ENCODE results near the gene RABGGTB.
A peak's percentile ranks its signal among the peaks of the same experiment; 100 is the strongest.
"Not testable (repeated sequence)": the region's sequence is repeated elsewhere in the genome, so short reads cannot be mapped to it uniquely, and the experiment has no call there.

Gene RABGGTB

DNA sequence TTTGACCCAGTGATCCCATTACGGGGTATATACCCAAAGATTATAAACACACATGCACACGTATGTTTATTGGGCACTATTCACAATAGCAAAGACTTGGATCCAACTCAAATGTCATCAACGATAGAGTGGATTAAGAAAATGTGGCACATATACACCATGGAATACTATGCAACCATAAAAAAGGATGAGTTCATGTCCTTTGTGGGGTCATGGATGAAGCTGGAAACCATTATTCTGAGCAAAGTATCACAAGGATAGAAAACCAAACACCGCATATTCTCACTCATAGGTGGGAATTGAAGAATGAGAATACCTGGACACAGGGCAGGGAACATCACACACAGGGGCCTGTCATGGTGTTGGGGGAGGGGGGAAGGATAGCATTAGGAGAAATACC lies 2.1 kb upstream of the RABGGTB start:
- not testable (repeated sequence) for H2AFZ ChIP-seq (ENCODE audit: low read depth, low read length); H3K27me3 ChIP-seq (ENCODE audit: insufficient read depth, low read length); H3K9me3 ChIP-seq (ENCODE audit: low read length); H3K36me3 ChIP-seq (ENCODE audit: insufficient read depth, low read length); H3K4me3 ChIP-seq (ENCODE audit: low read length)
- H3K4me1 ChIP-seq (ENCODE audit: insufficient read depth, low read length): peaks cover 25% of the 10 kb centered on the region

DNA sequence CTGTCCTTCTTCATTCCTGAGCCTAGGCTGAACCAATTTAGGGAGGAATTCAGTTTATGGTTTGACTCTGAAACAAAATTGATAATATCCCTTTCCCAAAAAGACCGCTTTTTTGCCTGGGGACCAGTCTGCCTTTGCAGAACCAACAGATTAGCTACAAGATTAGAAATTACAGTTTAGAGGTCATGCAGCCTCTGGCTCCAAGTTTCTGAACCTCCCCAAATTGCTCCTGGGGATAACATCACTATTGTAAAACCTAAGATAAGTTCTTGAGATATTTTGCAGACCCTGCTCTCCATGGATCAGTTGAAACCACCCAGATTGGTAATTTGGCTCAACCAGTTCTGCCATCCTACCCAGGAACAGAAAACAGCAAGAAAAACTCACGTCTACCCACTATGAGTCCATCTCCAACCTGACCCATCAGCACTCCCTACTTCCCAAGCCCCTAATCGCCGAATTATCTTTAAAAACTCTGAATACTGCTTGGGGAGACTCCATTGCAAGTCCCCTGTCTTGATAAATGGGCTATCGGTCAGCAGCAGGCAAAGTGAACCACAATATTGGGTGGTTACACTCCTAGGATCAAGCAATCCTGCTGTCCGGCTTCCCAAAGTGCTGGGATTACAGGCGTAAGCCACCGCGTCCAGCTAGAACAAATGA lies 605 bp upstream of the RABGGTB start:
- H3K27me3 ChIP-seq (ENCODE audit: insufficient read depth, low read length): no peaks in the 10 kb centered on the region
- H3K36me3 ChIP-seq (ENCODE audit: insufficient read depth, low read length): peaks cover 22% of the 10 kb centered on the region
- H2AFZ ChIP-seq (ENCODE audit: low read depth, low read length): peak overlapping the region; percentile 33
- no peaks in the 10 kb centered on the region for H3K9me3 ChIP-seq (ENCODE audit: low read length)
- H3K4me1 ChIP-seq (ENCODE audit: insufficient read depth, low read length): peaks cover 31% of the 10 kb centered on the region
- H3K4me3 ChIP-seq (ENCODE audit: low read length): peak overlapping the region; percentile 77

DNA sequence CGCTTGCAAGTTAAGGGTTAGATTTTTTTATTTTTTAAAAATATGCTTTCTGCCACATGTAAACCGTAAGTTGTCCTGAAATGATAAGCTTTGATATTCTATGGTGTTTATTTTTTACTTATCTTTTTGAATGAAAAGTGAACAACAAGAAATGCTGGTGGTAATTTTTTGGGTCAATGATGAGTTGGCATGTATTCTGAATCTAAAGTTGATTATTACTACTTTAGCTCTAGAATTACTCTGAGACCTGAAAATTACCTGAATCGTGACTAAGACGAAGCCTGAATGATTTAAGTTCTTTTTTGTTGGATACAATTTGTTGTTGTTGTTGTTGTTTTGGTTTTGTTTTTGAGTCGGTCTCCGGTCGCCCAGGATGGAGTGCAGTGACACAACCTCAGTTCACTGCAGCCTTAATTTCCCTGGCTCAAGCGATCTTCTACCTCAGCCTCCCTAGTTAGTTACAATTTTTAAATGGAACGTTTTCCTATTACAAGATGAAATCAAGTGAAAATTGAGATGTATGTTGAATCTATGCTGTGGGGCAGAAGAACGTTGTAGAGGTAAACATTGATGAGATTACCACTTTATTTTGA lies 941 bp downstream of the RABGGTB start:
- peak overlapping the region; percentile 77 for H3K4me3 ChIP-seq (ENCODE audit: low read length)
- H2AFZ ChIP-seq (ENCODE audit: low read depth, low read length): no peak overlapping the region
- no peaks in the 10 kb centered on the region for H3K27me3 ChIP-seq (ENCODE audit: insufficient read depth, low read length)
- H3K9me3 ChIP-seq (ENCODE audit: low read length): no peaks in the 10 kb centered on the region
- peaks cover 31% of the 10 kb centered on the region for H3K4me1 ChIP-seq (ENCODE audit: insufficient read depth, low read length)
- peaks cover 36% of the 10 kb centered on the region for H3K36me3 ChIP-seq (ENCODE audit: insufficient read depth, low read length)

DNA sequence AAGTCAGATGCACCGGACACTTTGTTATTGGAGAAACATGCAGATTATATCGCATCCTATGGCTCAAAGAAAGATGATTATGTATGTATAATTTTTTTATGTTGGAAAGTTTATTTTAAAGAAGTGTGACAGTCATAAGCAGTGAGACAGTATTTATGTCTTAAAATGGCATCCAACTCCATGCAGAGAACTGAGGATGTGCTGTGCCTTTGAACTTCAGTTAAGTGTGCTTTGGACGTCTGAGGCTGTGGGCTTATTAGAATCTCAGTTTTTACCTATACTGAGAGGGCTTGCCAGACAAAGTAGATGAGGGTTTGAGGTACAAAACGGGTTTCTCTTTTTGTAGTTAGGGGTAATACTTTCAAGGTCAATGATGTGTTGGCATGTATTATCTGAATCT lies 1.5 kb downstream of the RABGGTB start:
- no peaks in the 10 kb centered on the region for H3K9me3 ChIP-seq (ENCODE audit: low read length)
- peaks cover 41% of the 10 kb centered on the region for H3K36me3 ChIP-seq (ENCODE audit: insufficient read depth, low read length)
- peak overlapping the region; percentile 77 for H3K4me3 ChIP-seq (ENCODE audit: low read length)
- no peaks in the 10 kb centered on the region for H3K27me3 ChIP-seq (ENCODE audit: insufficient read depth, low read length)
- no peak overlapping the region for H2AFZ ChIP-seq (ENCODE audit: low read depth, low read length)
- H3K4me1 ChIP-seq (ENCODE audit: insufficient read depth, low read length): peaks cover 31% of the 10 kb centered on the region

DNA sequence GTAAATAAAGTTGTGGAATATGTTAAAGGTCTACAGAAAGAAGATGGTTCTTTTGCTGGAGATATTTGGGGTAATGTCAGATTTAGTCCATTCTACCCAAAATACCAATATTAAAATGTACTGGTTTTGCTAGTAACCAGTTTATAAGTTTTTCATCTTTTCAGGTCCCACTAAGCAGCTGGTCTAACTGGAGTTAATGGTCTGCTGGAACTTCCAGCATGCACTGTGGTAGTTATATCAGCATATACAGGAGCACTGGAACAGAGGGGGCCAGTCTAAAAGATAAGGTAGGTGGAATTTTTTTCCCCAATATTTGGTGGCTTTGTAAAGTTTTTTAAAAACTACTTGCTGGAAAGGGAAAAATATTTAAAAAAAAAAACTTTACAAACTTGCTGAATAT lies 3.9 kb downstream of the RABGGTB start:
- H3K27me3 ChIP-seq (ENCODE audit: insufficient read depth, low read length): no peaks in the 10 kb centered on the region
- H3K9me3 ChIP-seq (ENCODE audit: low read length): no peaks in the 10 kb centered on the region
- H3K4me1 ChIP-seq (ENCODE audit: insufficient read depth, low read length): peaks cover 31% of the 10 kb centered on the region
- no peak overlapping the region for H2AFZ ChIP-seq (ENCODE audit: low read depth, low read length)
- H3K36me3 ChIP-seq (ENCODE audit: insufficient read depth, low read length): peaks cover 64% of the 10 kb centered on the region
- H3K4me3 ChIP-seq (ENCODE audit: low read length): no peak overlapping the region

DNA sequence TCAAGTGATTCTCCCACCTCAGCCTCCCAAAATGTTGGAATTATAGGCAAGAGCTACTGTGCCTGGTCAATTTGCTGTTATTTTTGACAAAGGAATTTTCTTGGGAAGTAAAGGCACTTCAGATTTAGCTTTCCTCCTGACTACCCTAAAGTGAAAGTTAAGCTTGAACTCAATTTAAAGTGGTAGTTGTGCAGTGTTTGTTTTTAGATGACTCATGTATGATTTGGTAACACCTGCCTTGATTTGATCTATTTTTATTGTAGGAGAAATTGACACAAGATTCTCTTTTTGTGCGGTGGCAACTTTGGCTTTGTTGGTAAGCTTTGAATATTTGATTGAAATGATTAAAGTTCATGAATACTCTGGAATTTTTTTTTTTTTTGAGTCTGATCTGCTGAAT lies 5.0 kb downstream of the RABGGTB start:
- no peak overlapping the region for H2AFZ ChIP-seq (ENCODE audit: low read depth, low read length)
- H3K27me3 ChIP-seq (ENCODE audit: insufficient read depth, low read length): no peaks in the 10 kb centered on the region
- peaks cover 2% of the 10 kb centered on the region for H3K9me3 ChIP-seq (ENCODE audit: low read length)
- no peak overlapping the region for H3K4me3 ChIP-seq (ENCODE audit: low read length)
- H3K4me1 ChIP-seq (ENCODE audit: insufficient read depth, low read length): peaks cover 28% of the 10 kb centered on the region
- H3K36me3 ChIP-seq (ENCODE audit: insufficient read depth, low read length): peaks cover 74% of the 10 kb centered on the region

DNA sequence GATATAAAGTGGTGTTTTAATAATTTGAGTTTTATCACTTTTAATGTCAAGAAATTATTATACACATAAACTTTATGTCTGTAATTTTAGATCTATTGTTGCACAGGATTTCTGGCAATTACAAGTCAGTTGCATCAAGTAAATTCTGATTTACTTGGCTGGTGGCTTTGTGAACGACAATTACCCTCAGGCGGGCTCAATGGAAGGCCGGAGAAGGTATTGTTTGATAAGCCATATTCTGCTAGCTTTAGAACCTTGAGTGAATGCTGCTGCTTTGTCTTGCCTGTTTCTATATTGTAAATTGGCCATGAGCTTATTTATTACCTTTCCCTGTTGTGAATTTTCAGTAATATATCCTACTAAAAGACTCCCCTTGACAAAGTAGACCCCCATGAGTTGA lies 6.0 kb downstream of the RABGGTB start:
- Histone ChIP-seq H3K4me3 (ENCODE audit: low read length) (no peak overlapping the region), H3K27me3 (ENCODE audit: insufficient read depth, low read length) (no peaks in the 10 kb centered on the region), H3K36me3 (ENCODE audit: insufficient read depth, low read length) (peaks cover 81% of the 10 kb centered on the region), H2AFZ (ENCODE audit: low read depth, low read length) (no peak overlapping the region), H3K4me1 (ENCODE audit: insufficient read depth, low read length) (peaks cover 24% of the 10 kb centered on the region), H3K9me3 (ENCODE audit: low read length) (peaks cover 2% of the 10 kb centered on the region)

DNA sequence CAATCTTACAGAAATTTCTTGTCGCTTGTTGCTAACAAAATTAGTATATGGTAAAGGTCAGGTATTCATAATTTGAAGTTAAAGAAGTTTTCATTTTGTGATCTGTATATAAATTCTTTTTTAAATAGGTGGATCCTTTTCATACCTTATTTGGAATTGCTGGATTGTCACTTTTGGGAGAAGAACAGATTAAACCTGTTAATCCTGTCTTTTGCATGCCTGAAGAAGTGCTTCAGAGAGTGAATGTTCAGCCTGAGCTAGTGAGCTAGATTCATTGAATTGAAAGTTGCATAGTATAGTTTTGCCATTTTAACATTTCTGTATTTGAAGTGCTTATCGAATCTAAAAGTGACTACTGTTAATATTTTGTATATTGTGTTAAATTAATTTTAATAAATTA lies 8.3 kb downstream of the RABGGTB start:
- Histone ChIP-seq H3K27me3 (ENCODE audit: insufficient read depth, low read length) (no peaks in the 10 kb centered on the region), H3K36me3 (ENCODE audit: insufficient read depth, low read length) (peaks cover 73% of the 10 kb centered on the region), H3K9me3 (ENCODE audit: low read length) (peaks cover 2% of the 10 kb centered on the region), H2AFZ (ENCODE audit: low read depth, low read length) (no peak overlapping the region), H3K4me1 (ENCODE audit: insufficient read depth, low read length) (peaks cover 2% of the 10 kb centered on the region), H3K4me3 (ENCODE audit: low read length) (no peak overlapping the region)

DNA sequence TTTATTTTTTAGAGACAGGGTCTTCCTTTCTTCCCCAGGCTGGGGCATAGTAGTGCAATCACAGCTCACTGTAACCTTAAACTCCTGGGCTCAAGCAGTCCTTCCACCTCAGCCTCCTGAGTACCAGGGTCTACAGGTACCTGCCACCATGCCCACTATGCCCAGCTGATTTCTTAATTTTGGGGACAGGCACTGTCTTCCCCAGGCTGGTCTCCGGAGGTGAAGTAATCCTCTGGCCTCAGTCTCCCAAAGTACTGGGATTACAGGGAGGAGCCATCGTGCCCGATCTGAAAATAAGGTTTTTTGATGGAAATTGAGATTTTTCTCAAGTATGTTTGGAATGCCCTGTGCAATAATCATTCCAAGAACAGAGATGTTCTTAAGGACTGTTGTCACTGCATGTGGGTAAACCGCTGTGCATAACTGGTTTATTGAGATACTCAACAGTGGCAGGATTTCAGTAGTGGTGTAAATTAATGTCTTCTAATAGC lies 9.7 kb downstream of the RABGGTB start:
- Histone ChIP-seq H2AFZ (ENCODE audit: low read depth, low read length) (no peak overlapping the region), H3K4me1 (ENCODE audit: insufficient read depth, low read length) (no peaks in the 10 kb centered on the region), H3K9me3 (ENCODE audit: low read length) (peaks cover 2% of the 10 kb centered on the region), H3K36me3 (ENCODE audit: insufficient read depth, low read length) (peaks cover 61% of the 10 kb centered on the region), H3K27me3 (ENCODE audit: insufficient read depth, low read length) (no peaks in the 10 kb centered on the region), H3K4me3 (ENCODE audit: low read length) (no peak overlapping the region)

DNA sequence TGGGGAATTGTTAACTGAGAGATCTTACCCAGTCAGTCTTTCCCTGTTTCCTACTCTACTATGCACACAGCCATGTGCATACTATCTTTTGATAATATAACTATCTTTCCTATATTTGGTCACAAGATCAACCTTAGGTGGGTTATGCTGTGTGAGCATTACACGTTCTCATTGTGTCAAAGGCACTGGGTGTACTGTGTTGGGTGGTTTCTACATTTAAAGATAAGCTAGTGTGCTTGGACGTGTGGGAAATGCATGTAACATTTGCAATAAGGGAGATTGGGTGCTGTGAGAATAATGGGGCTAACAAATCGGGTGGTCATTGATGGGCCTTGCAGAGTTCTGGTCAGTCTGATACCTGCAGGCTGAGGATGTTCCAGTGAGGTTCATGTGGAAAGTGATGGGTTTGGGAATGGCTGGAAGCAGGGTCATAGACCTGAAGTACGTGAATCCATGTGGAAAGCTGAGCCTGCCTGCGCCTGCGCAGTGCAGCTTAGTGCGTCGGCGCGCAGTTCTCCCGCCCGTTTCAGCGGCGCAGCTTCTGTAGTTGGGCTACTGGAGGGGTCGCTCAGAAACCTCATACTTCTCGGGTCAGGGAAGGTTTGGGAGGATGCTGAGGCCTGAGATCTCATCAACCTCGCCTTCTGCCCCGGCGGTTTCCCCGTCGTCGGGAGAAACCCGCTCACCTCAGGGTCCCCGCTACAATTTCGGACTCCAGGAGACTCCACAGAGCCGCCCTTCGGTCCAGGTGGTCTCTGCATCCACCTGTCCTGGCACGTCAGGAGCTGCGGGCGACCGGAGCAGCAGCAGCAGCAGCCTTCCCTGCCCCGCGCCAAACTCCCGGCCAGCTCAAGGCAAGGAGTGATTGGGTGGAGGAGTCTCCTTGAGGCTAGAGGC lies 10.6 kb downstream of the RABGGTB start, which contains the start of gene MSH4:
MSH4 (plus strand) TSS at position 507 of the 897 bp plus-strand sequence; CDS start at position 611, 104 bp downstream.
- Histone ChIP-seq H3K27me3 (ENCODE audit: insufficient read depth, low read length) (no peaks in the 10 kb centered on the region), H3K4me3 (ENCODE audit: low read length) (no peak within 1 kb of the TSS), H2AFZ (ENCODE audit: low read depth, low read length) (no peak within 1 kb of the TSS), H3K36me3 (ENCODE audit: insufficient read depth, low read length) (peaks cover 53% of the 10 kb centered on the region), H3K4me1 (ENCODE audit: insufficient read depth, low read length) (no peaks in the 10 kb centered on the region), H3K9me3 (ENCODE audit: low read length) (peaks cover 2% of the 10 kb centered on the region)

DNA sequence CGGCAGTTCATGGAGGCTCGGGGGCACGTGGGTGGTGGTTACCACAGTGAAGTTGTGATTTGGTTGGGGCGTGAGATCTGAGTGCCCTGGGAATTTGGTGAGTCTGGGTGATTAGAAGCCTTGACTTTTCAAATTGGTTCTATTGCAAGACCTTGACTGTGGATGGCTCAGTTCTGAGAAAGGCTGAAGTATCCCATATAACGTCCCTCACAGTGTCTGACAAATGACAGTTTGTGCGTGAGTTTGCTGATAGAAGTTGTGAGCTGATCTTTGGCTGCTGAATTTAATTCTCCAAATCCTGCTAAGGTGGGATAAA lies 11.2 kb downstream of the RABGGTB start:
- Histone ChIP-seq H3K9me3 (ENCODE audit: low read length) (peaks cover 2% of the 10 kb centered on the region), H3K36me3 (ENCODE audit: insufficient read depth, low read length) (peaks cover 47% of the 10 kb centered on the region), H3K27me3 (ENCODE audit: insufficient read depth, low read length) (no peaks in the 10 kb centered on the region)

DNA sequence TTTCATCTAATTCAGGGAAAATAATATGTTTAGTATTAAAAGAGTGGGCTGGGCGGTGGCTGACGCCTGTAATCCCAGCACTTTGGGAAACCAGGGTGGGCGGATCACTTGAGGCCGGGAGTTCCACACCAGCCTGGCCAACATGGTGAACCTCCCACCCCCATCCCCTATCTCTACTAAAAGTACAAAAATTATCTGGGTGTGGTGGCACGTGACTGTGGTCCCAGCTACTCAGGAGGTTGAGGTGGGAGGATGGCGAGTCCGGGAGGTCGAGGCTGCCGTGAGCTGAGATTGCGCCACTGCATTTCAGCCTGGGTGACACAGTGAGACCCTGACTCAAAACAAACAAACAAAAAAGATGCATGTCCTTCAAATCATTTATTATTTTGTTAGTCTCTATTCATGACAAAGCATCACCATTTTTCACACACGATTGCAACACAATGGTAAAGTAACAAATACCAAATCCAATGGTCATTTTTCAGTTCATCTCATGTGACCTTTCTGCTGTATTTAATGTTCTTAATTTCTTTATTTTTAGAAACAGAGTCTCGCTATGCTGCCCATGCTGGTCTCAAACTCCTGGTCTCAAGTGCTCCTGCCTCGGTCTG lies 11.7 kb downstream of the RABGGTB start:
- Histone ChIP-seq H3K27me3 (ENCODE audit: insufficient read depth, low read length) (no peaks in the 10 kb centered on the region), H3K4me3 (ENCODE audit: low read length) (no peak overlapping the region), H2AFZ (ENCODE audit: low read depth, low read length) (no peak overlapping the region), H3K36me3 (ENCODE audit: insufficient read depth, low read length) (peaks cover 42% of the 10 kb centered on the region), H3K9me3 (ENCODE audit: low read length) (peaks cover 2% of the 10 kb centered on the region), H3K4me1 (ENCODE audit: insufficient read depth, low read length) (no peaks in the 10 kb centered on the region)

More for the DNA sequence above, 11.2 kb downstream of the RABGGTB start:
- no peak overlapping the region for H2AFZ ChIP-seq (ENCODE audit: low read depth, low read length)
- no peaks in the 10 kb centered on the region for H3K4me1 ChIP-seq (ENCODE audit: insufficient read depth, low read length)
- no peak overlapping the region for H3K4me3 ChIP-seq (ENCODE audit: low read length)

DNA sequence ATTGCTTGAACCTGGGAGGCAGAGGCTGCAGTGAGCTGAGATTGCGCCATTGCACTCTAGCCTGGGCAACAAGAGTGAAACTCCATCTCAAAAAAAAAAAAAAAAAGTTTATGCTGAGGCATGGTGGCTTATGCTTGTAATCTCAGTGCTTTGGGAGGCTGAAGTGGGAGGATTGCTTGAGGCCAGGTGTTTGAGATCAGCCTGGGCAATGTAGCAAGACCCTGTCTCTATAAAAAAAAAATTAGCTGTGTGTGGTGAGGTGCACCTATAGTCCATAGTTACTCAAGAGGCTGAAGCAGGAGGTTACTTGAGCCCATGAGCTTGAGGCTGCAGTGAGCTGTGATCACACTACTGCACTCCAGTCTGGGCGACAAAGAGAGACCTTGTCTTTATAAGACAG lies 15.4 kb downstream of the RABGGTB start:
- not testable (repeated sequence) for H3K36me3 ChIP-seq (ENCODE audit: insufficient read depth, low read length); H3K27me3 ChIP-seq (ENCODE audit: insufficient read depth, low read length); H3K9me3 ChIP-seq (ENCODE audit: low read length); H3K4me3 ChIP-seq (ENCODE audit: low read length); H2AFZ ChIP-seq (ENCODE audit: low read depth, low read length); H3K4me1 ChIP-seq (ENCODE audit: insufficient read depth, low read length)

All from neuron (in vitro differentiated cells).